Measurements from ENCODE around the gene ASCL5. TPM values are rescaled to one million over a fixed set of nuclear protein-coding genes. Genes with fewer than 3 reads are reported as not detected.

The ASCL5 gene
- total and polyA plus RNA-seq, 4 donors: 0.01 to 0.25 (median 0.14) TPM; not detected in 1

GRCh38 chr1:201140941-201141260, 13.9 kb upstream of the ASCL5 start:
- no peak overlapping the region for H3K4me3 ChIP-seq
- 94% methylated on average over 8 of the region's 8 CpGs for WGBS, 2 donors
- DNase-seq (no peak), ATAC-seq (ENCODE audit: insufficient read depth, low FRiP score) (no peak)
- H3K4me1 ChIP-seq (ENCODE audit: control insufficient read depth in 5 of 5, insufficient read depth in 5 of 5, low read length in 5 of 5): peaks cover 0 to 2% (median 0%) of the 10 kb centered on the region in 5 donors
- H3K27me3 ChIP-seq (ENCODE audit: control insufficient read depth in 3 of 3, insufficient read depth in 3 of 3, low read length in 2 of 3): no peaks in the 10 kb centered on the region
- TF ChIP-seq CTCF (IDR thresholded peaks at IDR 0.05; ENCODE audit: control extremely low read depth, extremely low read depth): no peak
- H3K9me3 ChIP-seq (ENCODE audit: control insufficient read depth in 4 of 4, insufficient read depth in 3 of 4, low read length in 3 of 4): no peaks in the 10 kb centered on the region
- peaks cover 0 to 61% (median 49%) of the 10 kb centered on the region in 4 donors for H3K36me3 ChIP-seq (ENCODE audit: control insufficient read depth in 4 of 4, insufficient read depth in 4 of 4, low read length in 4 of 4)
- no peak overlapping the region for H3K9ac ChIP-seq (ENCODE audit: insufficient read depth in 1 of 2, low read length in 2 of 2)
- H3K27ac ChIP-seq (ENCODE audit: low read depth in 1 of 2, low read length in 1 of 2): no peak overlapping the region

GRCh38 chr1:201140235-201140940, 13.4 kb upstream of the ASCL5 start:
- 82 to 86% methylated on average over 10 of the region's 10 CpGs for WGBS, 2 donors
- ATAC-seq (ENCODE audit: insufficient read depth, low FRiP score) (no peak), DNase-seq (no peak)
- TF ChIP-seq CTCF (IDR thresholded peaks at IDR 0.05; ENCODE audit: control extremely low read depth, extremely low read depth): no peak
- no peaks in the 10 kb centered on the region for H3K9me3 ChIP-seq (ENCODE audit: control insufficient read depth in 4 of 4, insufficient read depth in 3 of 4, low read length in 3 of 4)
- no peak overlapping the region for H3K9ac ChIP-seq (ENCODE audit: insufficient read depth in 1 of 2, low read length in 2 of 2)
- H3K4me3 ChIP-seq: no peak overlapping the region
- H3K27me3 ChIP-seq (ENCODE audit: control insufficient read depth in 3 of 3, insufficient read depth in 3 of 3, low read length in 2 of 3): no peaks in the 10 kb centered on the region
- H3K27ac ChIP-seq (ENCODE audit: low read depth in 1 of 2, low read length in 1 of 2): no peak overlapping the region
- peaks cover 0 to 2% (median 0%) of the 10 kb centered on the region in 5 donors for H3K4me1 ChIP-seq (ENCODE audit: control insufficient read depth in 5 of 5, insufficient read depth in 5 of 5, low read length in 5 of 5)
- H3K36me3 ChIP-seq (ENCODE audit: control insufficient read depth in 4 of 4, insufficient read depth in 4 of 4, low read length in 4 of 4): peaks cover under 1 to 63% (median 47%) of the 10 kb centered on the region in 4 donors

GRCh38 chr1:201139756-201140155, 12.8 kb upstream of the ASCL5 start:
- Histone ChIP-seq H3K9me3 (ENCODE audit: control insufficient read depth in 4 of 4, insufficient read depth in 3 of 4, low read length in 3 of 4) (no peaks in the 10 kb centered on the region), H3K4me3 (no peak overlapping the region), H3K27me3 (ENCODE audit: control insufficient read depth in 3 of 3, insufficient read depth in 3 of 3, low read length in 2 of 3) (no peaks in the 10 kb centered on the region), H3K36me3 (ENCODE audit: control insufficient read depth in 4 of 4, insufficient read depth in 4 of 4, low read length in 4 of 4) (peaks cover 7 to 62% (median 49%) of the 10 kb centered on the region in 4 donors), H3K27ac (ENCODE audit: low read depth in 1 of 2, low read length in 1 of 2) (no peak overlapping the region), H3K4me1 (ENCODE audit: control insufficient read depth in 5 of 5, insufficient read depth in 5 of 5, low read length in 5 of 5) (peaks cover 0 to 2% (median 0%) of the 10 kb centered on the region in 5 donors), H3K9ac (ENCODE audit: insufficient read depth in 1 of 2, low read length in 2 of 2) (no peak overlapping the region)
- no peak for DNase-seq
- TF ChIP-seq CTCF (IDR thresholded peaks at IDR 0.05; ENCODE audit: control extremely low read depth, extremely low read depth): no peak
- ATAC-seq (ENCODE audit: insufficient read depth, low FRiP score): no peak
- 92% methylated on average over 9 of the region's 9 CpGs for WGBS, 2 donors

GRCh38 chr1:201139306-201139705, 12.3 kb upstream of the ASCL5 start:
- TF ChIP-seq CTCF (IDR thresholded peaks at IDR 0.05; ENCODE audit: control extremely low read depth, extremely low read depth): no peak
- Histone ChIP-seq H3K4me3 (no peak overlapping the region), H3K9me3 (ENCODE audit: control insufficient read depth in 4 of 4, insufficient read depth in 3 of 4, low read length in 3 of 4) (no peaks in the 10 kb centered on the region), H3K9ac (ENCODE audit: insufficient read depth in 1 of 2, low read length in 2 of 2) (no peak overlapping the region), H3K36me3 (ENCODE audit: control insufficient read depth in 4 of 4, insufficient read depth in 4 of 4, low read length in 4 of 4) (peaks cover 9 to 60% (median 50%) of the 10 kb centered on the region in 4 donors), H3K27ac (ENCODE audit: low read depth in 1 of 2, low read length in 1 of 2) (no peak overlapping the region), H3K27me3 (ENCODE audit: control insufficient read depth in 3 of 3, insufficient read depth in 3 of 3, low read length in 2 of 3) (no peaks in the 10 kb centered on the region), H3K4me1 (ENCODE audit: control insufficient read depth in 5 of 5, insufficient read depth in 5 of 5, low read length in 5 of 5) (peaks cover 0 to 2% (median 0%) of the 10 kb centered on the region in 5 donors)
- DNase-seq: no peak
- 97 to 99% methylated on average over 5 of the region's 5 CpGs for WGBS, 2 donors
- ATAC-seq (ENCODE audit: insufficient read depth, low FRiP score): no peak

All from lung (tissue), 12 donors.